Endothelial cell of umbilical vein (primary cell): ENCODE results near the gene FBLN2.

ENCODE experiments used
- EZH2 ChIP-seq: IDR thresholded peaks from 2 replicates; pipeline ENCODE4 v1.6.1; 2012; ENCODE audit warnings: borderline replicate concordance, low read depth, mild to moderate bottlenecking, moderate library complexity, low read length, inconsistent platforms; ENCODE audit not compliant: severe bottlenecking
- MAX ChIP-seq: IDR thresholded peaks from 2 replicates; pipeline ENCODE4 v1.6.1; 2011; ENCODE audit not compliant: insufficient read depth, insufficient read length
- MYC ChIP-seq: IDR thresholded peaks from one replicate; pipeline ENCODE4 v1.6.1; 2011; ENCODE audit warnings: mild to moderate bottlenecking, low read depth, low read length
- POLR2A ChIP-seq: IDR thresholded peaks from 2 replicates; pipeline ENCODE4 v1.6.1; 2012; ENCODE audit warnings: low read depth, mild to moderate bottlenecking, control low read depth, low read length
- POLR2AphosphoS5 ChIP-seq: IDR thresholded peaks from 2 replicates; pipeline ENCODE4 v1.6.1; 2012; ENCODE audit warnings: low read depth, mild to moderate bottlenecking, control low read depth, low read length, moderate library complexity; ENCODE audit not compliant: insufficient read depth
- TF ChIP-seq, protein P1 (sequence below), 2 donors: IDR thresholded peaks; 1 replicate in 1 of 2; 2 replicates in 1 of 2; pipeline ENCODE4 v1.5.1; 2011; ENCODE audit warnings: low read length in 2 of 2, mild to moderate bottlenecking in 2 of 2, moderate library complexity in 2 of 2, control low read depth in 1 of 2, inconsistent platforms in 1 of 2, low read depth in 1 of 2; ENCODE audit not compliant: insufficient read depth in 1 of 2; ENCODE audit errors: extremely low read depth in 1 of 2

GRCh38 chr3:13629644-13630043, 80.7 kb downstream of the FBLN2 start:
- TF ChIP-seq, protein P1, sequence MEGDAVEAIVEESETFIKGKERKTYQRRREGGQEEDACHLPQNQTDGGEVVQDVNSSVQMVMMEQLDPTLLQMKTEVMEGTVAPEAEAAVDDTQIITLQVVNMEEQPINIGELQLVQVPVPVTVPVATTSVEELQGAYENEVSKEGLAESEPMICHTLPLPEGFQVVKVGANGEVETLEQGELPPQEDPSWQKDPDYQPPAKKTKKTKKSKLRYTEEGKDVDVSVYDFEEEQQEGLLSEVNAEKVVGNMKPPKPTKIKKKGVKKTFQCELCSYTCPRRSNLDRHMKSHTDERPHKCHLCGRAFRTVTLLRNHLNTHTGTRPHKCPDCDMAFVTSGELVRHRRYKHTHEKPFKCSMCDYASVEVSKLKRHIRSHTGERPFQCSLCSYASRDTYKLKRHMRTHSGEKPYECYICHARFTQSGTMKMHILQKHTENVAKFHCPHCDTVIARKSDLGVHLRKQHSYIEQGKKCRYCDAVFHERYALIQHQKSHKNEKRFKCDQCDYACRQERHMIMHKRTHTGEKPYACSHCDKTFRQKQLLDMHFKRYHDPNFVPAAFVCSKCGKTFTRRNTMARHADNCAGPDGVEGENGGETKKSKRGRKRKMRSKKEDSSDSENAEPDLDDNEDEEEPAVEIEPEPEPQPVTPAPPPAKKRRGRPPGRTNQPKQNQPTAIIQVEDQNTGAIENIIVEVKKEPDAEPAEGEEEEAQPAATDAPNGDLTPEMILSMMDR (IDR thresholded peaks at IDR 0.05; ENCODE audit: extremely low read depth in 1 of 2, insufficient read depth in 1 of 2, low read depth in 1 of 2, low read length in 2 of 2): no peak
- TF ChIP-seq POLR2A (no peak), EZH2 (no peak), MAX (no peak), POLR2AphosphoS5 (no peak), MYC (no peak)
